Kidney tubule cell (primary cell): ENCODE measurements around the gene INF2.

ENCODE experiments used
- DNase-seq: peaks from one replicate; pipeline ENCODE4 v3.0.0-alpha.2; 2018; ENCODE audit warnings: low spot score

INF2 gene

DNA sequence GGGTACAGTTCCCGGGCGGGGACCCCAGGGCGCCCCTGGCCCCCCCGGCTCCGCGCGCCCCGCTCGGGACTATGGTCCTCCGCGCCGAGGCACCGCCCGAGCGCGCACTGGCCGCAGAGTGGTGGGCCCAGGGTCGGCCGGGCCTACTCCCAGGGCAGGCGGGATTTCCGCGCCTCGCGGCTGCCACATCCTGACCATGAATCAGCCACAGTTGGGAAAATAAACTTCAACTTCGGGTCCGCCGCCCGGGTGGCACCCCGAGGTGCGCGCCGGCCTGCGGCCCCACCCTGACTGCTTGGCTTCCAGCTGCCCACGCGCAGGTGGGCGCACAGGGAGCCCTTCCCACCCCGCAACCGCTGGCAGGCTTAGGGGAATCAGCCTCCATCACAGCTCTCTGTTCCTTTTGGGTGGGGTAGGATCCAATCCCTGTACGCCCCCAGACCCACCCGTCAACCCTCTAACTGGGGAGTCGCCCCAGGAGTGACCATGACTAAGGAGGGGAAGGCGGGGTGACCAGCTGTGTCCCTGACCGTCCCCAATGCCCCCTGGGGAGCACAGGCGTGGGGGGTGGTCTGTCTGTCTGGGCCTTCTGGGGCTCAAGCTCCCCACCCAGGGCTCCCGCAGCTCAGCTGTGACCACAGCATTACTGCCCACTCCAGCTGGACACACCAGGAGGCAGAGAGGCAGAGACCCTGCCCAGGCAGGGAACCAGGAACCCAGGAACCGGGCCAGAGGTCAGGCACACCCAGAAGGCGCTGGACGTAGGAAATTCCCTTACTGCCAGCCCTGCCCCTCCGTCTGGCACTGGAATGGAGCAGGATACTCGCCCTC lies 678 bp downstream of the INF2 start:
- no peak for DNase-seq

DNA sequence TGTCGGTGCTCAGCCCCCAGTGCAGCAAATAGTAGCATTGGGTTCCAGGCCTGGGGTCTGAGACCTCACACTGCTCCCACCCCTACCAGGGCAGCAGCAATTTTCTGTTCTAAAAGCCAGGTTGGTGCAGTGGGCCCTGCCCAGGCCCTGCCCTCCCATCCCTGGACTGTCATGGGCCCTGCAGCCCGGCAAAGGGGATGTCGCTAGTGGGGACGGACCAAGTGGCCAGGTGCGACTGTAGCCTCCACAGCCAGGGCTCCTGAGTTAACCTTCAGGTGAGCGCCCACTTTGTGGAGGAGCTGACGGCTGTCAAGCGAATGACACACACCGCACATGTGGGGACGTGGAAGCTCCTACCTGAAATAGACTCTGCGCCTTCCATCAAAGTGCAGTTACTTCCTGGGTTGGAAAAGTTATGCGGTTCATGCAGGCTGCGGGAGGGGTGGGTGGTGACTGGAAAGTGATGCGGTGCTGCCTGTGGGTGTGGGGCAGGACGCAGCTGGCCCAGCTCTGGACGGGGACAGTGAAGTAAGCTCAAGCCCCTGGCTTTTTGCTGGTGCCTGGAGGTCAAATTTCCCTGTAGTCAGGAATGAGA lies 1.5 kb downstream of the INF2 start:
- no peak for DNase-seq

DNA sequence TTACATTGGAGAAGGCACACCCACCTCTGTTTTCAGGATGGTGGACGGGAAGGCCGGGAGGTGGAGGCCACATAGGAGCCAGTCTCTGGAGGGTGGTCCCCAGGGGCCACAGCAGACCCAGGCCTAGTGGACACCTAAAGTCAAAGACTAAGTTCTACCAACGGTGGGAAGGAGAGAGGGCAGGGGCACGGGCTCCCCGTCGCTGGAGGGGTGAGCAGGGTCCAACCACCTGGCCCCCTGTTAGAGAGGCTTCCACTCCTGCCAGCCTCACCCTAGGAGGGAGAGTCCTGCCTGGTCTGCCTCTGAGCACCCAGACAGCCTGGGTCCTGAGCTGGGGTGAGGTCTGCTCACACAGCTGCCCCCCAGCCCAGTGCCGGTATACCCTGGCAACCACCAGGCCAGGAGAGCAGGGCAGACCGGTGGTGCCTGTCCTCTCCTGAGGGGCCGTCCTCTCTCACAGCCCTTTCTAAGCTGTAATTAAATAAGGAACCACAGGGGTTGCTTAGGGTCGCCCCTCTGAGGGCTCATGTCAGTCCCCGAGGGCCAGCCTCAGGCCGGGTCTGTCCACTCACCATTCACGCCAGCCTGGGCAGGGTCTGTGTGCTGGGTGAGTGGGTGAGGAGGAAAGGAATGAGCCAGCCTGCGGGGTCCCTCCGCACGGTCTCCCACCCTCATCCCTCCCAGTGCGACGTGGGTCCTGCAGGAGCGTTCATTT lies 2.3 kb downstream of the INF2 start:
- DNase-seq: no peak

DNA sequence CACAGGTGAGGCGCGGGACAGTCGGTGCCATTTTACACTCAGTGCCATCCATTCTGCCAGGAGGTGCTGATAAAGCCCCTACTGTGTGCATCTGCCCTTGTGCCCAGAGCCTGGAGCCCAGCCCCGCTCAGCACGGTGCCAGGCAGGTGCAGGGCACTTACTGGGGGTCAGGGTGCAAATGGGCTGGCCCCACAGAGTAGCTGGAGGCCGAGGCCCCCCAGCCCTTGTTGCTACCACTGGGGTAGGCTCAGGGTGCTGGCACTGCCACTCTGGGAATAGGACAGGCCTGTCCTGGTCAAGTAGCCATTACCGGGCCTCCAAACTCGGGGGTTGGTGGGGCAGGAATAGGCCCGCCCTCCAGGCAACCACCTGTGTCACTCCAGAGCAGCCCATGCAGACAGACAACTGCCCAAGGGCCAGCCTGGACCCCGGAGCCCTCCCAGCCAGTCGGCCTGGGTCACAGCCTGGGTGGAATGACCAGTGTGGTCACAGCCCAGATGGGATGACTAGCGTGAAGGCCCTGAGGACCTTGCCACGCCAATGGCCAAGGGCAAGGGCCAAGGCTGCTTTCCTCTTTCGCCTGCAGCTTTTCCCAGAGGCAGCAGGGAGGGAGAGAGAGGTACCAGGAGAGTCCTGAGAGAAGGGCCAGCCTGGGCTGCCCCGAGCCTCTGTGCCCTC lies 3.0 kb downstream of the INF2 start:
- no peak for DNase-seq

DNA sequence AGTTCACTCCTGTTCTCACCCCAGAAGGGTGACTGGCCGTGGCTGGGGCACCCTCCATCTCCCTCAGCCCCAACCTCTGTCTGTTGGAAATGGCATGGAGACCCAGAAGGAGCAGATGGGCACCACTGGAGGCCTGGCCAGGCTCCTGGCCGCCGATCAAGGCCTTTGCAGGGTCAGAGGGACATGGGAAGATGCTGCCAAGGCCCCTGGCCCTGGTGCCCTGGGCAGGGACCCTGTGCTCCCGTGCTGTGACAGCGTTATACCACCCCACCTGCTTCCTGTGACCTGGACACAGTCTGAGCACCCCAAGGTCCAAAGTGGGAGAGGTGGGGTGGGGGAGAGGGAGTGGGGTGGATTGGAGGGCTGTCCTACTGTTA lies 3.5 kb downstream of the INF2 start:
- DNase-seq: no peak

DNA sequence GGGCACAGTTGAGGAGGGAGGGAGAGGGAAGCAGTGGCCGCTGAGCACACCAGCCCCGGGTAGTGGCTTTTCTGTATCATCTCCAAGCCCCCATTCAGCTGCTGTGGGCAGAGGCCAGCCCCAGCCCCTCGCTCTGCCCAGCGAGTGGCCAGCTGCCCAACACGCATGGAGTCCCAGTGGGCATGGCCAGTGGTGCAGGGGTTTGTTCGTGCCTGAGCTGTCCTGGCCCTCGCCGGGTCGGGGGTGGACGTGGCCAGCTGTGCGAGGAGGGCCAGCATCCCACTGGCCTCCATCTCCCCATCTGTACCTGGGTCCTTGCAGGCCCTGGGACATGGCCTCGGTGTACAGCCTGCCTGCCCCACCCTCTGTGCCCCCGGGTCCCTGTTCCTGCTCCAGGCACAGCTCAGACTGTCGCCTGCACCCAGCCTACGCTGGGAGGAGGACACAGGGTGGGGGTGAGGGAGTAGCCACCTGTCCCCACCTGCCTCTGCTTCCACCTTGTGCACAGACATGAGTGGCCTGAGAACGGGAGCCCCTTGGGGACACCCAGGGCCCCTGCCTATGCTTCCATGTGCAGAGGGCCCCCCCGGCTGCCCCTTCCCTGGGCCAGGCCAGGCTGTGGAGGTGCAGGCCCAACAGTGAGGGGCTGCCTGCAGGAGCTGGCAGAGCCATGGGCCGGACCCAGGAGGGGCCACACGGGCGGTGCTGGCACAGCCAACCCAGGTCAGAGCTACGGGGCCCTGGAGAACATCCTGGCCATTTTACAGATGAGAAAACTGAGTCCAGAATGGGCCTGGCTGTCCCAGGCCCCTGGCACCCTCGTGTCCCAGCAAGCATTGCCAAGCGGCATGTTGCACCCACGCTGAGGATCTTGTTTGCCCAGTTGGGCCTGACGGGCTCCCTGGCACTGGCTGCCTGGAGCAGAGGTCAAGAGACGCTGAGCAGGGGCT lies 4.3 kb downstream of the INF2 start:
- no peak for DNase-seq

DNA sequence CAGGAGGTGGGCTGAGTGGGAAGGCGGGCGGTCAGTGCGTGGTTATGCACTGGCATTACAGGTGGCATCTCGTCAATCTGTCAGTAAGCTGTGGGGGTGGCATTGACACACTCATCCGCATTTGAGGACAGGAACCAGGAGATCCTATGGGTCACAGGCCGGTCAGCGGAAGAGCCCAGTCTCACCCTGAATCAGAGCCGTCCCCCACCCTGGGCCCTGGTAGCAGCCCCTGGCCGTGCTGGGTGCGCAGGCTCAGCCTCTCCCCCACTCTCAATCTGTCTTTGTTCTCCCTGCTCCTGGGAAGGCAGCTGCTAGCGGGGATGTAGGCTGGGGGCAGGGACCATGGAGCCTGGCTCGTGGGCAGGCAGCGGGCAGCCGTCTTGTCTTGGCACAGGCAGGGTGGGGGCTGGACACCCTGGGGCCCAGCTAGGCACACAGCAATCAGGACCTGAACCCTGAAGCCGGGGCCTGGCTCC lies 5.1 kb downstream of the INF2 start:
- DNase-seq: no peak

DNA sequence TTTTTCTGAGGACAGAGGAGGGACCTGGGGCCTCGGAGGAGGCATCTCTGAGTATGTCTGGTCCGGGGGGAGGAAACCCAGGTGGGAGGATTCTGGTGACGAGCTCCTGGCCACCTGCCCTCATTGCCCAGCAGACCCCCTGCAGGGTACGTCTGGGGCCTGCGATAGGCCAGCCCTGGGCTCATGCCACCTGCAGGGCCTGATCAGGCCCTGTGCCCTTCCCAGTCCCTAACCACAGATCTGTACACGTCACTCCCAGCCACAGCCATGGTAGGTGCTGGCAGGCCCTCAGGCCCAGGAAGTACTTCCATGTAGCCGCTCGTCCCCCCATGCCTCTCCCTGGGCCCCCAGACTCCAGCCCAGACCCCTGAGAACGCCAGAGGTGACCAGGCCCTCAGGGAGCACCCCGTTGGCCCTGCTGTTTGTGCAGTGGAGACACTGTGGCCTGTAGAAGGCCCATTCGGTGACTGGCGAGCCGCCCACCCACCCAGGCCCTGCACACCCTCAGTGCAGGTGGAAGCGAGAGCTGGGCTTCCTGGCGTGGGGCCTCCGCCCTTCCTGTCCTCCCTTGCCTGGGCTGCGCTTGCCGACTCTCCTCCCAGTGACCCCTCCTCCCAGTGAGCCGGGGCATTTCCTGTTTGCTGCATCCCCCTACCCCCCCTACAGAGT lies 5.7 kb downstream of the INF2 start:
- DNase-seq: no peak

DNA sequence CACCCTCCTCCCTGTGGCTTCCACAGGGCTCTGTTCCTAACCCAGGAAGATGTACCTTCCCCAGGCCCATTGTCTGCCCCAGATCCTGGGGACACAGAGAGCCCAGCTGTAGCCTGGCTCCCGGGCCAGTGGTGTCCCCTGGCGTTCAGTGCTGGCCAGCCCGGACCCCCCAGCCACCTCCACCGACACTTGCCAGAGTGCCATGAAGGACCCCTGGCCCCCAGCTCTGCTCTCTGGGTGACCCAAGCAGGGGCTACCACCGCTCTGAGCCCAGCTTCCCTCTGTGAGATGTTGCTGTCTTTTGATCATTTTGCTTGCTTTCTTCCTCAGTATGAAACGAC lies 6.2 kb downstream of the INF2 start:
- DNase-seq: no peak

DNA sequence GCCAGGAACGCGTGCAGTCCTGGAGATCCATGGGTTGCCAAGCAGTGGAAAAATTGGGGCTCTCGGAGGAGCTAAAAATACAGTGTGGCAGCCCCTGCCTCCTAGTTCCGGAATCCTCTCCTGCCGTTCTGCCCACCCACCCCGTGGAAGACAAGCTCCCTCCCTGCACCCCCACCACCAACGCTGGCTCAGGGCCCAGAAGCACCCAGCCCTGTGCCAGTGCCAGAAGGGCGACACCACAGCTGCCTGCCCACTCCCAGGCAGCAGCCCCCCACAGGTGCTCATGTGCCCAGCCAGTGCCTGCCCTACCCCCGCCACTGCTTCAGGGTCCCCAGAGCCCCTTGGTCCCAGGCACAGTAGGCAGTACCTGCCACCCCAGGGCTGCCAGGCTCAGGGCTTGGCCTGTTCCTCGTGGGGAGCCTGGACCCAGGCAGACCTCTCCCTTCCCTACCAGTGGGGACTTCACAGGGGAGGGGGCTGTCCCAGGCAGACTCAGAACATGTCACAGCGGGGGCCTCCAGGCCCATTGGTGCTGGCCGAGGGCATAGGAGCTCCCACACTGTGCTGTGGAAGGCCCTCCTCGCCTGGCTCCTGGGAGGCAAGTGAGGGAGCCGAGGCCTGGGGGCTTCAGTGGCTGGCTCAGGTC lies 7.4 kb downstream of the INF2 start:
- DNase-seq: no peak

DNA sequence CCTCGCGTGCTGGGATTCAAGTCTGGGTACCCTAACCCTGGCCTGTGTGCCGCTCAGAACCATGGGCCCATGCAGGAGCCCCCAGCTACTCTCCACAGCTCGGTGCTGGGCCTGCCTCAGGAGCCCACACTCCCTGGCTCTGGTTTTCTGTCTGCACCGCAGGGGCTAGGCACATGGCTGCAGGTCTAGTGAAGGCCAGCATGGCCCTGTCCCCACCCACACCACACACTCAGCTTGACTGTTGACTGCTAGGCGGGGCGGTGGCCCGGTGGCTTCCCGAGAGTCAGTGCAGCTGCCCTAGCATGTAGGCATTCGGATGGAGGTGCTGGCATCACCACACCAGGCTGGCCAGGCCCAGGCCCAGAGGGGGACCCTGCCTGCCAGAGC lies 7.9 kb downstream of the INF2 start:
- no peak for DNase-seq

DNA sequence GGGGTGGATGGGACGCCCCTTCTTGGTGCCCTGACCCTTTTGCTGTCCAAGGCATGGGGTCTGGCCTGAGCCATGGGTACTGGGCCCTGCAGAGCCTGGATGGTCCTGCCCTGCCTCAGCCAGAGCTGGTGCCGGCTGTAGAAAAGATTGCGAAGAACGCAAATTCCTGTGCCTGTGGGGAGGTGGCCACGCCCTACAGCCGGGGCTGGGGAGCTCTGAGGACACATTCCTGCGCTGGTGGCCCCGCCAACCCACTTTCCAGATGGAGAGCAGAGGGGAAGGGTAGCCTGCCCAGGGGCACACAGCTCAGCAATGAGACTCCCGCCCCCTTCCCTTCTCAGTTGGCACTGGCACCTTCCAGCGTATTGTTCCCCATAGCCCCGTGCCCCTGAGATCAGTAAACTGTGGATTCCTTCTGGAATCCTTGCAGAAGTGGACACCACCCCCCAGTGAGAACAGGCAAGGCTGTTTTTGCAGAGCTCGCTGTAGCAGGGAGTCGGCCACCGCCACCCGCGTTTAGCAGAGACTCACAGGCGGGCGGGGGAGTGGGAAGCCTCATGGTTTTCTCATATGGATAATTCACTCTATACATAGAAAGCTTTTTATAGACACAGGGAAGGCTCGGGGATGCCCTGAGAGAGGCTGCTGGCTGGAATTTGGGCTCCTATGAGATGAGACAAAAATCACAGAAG lies 8.6 kb downstream of the INF2 start:
- DNase-seq: no peak

DNA sequence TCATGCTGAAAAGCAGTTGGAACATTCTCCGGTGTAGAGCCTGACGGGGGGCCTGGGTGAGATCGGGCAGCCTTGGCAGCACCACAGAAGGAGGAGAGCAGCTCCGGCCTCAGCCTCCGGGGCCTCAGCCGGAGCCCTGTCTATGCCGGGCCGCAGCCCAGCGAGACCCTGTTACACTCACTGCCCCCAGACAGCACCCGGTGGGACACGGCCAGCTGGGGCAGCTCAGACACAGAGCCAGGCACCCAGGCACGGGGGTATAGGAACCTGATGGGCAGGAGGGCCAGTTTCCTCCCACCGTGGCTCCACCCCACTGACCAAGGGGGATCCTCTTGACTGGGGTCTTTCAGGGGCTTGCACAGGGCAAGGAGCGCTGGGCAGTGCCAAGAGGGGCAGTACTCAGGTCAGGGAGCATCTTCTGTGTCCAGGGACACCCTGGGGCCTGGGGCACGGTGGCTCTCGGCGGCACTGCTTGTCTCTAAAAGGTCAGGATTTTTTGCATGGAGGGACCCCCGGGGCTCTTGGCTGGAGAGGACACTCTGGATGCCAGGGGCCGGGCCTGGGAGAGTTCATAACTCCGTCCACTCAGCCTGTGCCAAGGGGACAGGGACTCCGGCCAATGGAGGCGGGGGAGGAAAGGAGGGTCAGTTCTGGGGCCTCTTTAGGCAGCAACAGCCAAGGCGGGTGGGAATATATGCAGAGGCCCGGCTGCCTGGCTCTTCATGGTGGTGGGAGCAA lies 9.4 kb downstream of the INF2 start:
- no peak for DNase-seq

DNA sequence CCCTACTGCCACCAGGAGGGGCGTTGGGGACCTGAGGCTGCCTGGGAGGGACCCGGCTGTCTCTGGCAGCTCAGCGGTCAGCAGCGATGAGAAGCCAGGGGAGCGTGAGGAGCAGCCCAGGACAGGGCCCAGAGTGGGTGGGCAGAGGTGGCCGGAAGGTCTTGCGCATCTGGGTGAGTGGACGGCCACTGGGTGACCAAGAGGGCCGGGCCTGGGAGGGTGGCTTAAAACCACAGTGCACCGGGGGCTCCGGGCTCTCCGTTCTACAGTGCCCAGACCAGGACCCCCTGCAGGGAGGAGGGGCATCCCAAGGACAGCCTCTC lies 10.0 kb downstream of the INF2 start:
- DNase-seq: no peak

DNA sequence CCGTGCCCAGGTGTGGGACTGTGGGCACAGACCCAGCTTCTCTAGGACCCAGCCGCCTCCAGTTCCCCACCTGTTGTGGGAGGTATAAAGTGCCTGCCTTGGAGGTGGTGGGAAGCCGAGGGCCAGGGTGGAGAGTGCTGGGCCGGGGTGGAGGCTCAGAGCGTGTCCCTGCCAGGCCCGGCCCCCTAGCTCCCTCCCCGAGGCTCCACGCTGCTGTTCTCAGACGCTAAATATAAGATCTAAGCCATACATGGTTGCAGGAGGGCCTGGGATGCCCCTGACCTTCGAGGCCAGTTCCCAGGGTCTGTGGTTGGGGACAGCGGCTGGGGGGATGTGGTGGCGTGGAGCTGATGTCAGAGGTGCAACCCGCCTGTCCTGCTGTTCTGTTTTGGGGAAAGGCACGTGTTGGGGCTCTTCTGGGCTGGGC lies 10.8 kb downstream of the INF2 start:
- DNase-seq: no peak

DNA sequence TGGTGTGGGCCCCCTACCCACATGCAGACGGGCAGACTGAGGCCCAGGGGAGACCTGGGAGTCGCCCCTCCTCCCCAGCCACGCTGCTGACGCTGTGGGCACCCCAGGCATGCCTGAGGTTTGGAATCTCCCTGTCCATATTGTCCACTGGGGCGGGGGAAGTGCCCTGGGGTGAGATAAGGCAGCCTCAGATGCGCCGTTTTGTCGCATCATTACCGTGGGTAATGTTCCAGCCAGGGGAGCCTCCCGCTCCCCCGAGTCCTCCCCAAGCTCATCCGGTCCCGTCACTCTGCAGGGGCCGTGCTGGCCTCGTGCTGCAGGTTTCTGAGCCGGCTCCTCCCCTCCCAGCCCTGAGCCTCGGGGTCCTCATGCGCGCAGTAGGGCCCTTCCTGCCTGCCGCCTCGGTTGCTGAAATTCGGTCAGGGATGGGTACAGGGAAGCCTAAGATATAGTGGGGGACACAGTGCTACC lies 11.4 kb downstream of the INF2 start:
- DNase-seq: no peak

DNA sequence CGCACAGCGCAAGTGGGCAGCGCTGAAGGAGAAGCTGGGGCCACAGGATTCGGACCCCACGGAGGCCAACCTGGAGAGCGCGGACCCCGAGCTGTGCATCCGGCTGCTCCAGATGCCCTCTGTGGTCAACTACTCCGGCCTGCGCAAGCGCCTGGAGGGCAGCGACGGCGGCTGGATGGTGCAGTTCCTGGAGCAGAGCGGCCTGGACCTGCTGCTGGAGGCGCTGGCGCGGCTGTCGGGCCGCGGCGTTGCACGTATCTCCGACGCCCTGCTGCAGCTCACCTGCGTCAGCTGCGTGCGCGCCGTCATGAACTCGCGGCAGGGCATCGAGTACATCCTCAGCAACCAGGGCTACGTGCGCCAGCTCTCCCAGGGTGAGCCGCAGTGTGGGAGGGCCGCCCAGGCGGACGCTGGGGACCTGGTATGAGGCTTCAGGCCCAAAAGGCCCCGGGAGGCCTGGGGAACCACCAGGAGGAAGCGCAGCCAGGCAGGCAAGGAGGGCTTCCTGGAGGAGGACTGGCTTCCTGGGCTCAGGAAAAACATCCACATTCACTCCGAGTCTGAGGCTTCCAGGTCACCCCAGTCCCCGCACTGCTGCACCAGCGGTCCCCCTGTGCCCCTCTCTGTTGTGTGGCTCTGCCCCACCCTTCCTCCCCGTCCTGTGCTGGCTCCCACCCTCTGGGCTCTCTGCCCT lies 12.1 kb downstream of the INF2 start:
- DNase-seq: no peak

DNA sequence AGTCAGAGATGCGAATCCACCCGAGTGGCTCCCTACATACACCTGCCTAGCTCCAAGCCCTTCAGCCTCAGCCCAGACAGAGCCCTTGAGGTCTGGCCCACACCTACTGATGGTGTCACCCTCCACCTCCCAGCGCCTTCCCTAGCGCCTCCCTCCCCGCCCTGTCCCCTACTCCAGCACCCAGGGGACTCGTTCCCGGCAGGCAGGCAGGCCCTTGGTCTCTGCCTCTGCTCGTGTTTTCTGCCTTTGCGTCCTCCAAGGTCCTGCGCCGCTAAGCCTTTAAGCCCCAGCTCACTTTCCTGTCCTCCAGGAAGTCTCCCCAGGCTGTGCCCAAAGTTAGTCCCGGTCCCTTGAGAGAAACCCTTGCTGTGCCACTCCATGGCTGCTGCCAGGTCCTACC lies 12.7 kb downstream of the INF2 start:
- DNase-seq: no peak

DNA sequence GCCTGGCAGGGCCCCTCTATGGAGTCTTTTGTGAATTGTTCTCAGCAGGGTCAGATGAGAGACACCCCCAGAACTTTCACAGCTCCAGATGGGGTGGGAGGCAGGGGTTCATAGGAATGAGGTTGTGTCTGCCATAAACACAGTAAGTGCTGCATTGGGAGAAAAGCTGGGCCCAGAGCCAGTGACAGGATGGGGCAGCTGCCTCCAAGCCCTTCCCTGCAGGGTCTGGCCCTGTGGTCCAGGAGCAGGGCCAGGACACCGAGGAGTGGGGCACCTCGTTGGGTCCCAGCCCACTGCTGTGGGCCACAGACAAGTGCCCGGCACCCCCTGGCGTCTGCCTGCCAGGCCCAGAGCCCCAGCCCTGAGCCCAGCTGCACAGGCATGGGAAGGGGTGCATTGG lies 13.3 kb downstream of the INF2 start:
- no peak for DNase-seq
